Urinary bladder (tissue), 4 donors: ENCODE data around the gene ITFG1. TPM values are rescaled to one million over a fixed set of nuclear protein-coding genes. Genes with fewer than 3 reads are reported as not detected.
"Not testable (repeated sequence)": the region's sequence is repeated elsewhere in the genome, so short reads cannot be mapped to it uniquely, and the experiment has no call there.

Experiments used
- DNase-seq: peaks from one replicate; pipeline ENCODE4 v3.0.0-alpha.2; 2015; ENCODE audit errors: extremely low spot score
- H3K27ac ChIP-seq: one replicate; pipeline ENCODE4 v1.5.1; 2013; ENCODE audit warnings: low read depth, mild to moderate bottlenecking, moderate library complexity
- H3K36me3 ChIP-seq: one replicate; pipeline ENCODE4 v1.6.1; 2013; ENCODE audit warnings: mild to moderate bottlenecking, moderate library complexity; ENCODE audit not compliant: insufficient read depth
- H3K4me1 ChIP-seq: one replicate; pipeline ENCODE4 v1.6.1; 2013; ENCODE audit warnings: mild to moderate bottlenecking, moderate library complexity; ENCODE audit not compliant: insufficient read depth
- H3K4me3 ChIP-seq: one replicate; pipeline ENCODE4 v1.5.1; 2013; ENCODE audit warnings: low read depth, low read length
- whole genome bisulfite sequencing: extraction: QIAGEN DNeasy Blood & Tissue Kit; methylation state at CpG from one replicate; pipeline ENCODE4 v1.1.7; 2013; 5-methylcytosine and 5-hydroxymethylcytosine counted together
- polyA plus RNA-seq: library from polyadenylated mRNA; stranded (reverse); fragments of 200-250 nt; gene quantifications from one replicate; pipeline ENCODE4 v1.2.3, GENCODE V29; 2013
- total RNA-seq: library from RNA; depleted of rRNA; stranded (reverse); fragments of >200 nt; gene quantifications from one replicate; pipeline ENCODE4 v1.2.3, GENCODE V29; 2014
- donor health status: healthy with polysubstance abuse.
- donor health status: healthy.

Gene ITFG1
- total and polyA plus RNA-seq, 2 donors, result 44.9 to 125 TPM

DNA sequence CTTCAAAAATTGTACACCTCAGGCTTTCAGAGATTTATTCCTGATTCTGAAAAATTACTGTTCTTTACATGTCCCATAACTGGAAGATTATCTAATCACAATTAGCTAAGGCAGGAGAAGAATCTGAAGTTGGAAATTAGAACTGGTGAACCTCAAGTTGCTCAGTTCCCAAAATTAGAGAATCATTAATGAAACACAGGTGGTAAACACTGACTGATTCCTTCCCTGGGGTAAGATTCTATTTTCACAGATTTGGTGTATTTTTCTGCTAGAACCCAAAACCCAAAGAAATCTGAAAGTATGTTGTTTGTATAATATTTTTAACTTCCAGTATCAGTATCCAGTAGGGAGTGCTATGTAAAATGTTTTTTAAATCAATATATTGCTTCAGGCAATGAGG is 26.0 kb upstream of the ITFG1 start:
- H3K27ac ChIP-seq, result no peak overlapping the region
- no peak overlapping the region for H3K4me3 ChIP-seq
- no peaks in the 10 kb centered on the region for H3K4me1 ChIP-seq
- peaks cover 3% of the 10 kb centered on the region for H3K36me3 ChIP-seq
- no peak for DNase-seq

DNA sequence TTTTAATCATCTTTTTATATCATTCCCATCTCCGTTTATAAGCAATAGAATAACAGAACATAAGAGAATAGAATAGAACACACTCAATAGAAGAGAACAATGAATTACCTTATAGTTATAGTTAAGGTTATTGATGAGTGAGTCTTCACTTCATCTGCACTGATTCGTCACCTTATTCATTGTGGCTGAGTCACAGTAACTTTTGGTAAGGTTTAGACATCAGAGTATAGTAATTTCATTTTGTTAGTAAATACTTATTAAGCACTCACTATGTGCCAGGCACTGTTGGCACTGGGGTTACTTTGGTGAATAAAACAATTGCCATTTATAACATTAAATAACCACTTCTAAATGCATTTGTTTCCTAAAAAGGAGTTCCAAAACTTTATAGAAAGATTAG is 22.8 kb upstream of the ITFG1 start:
- DNase-seq, result no peak
- Histone ChIP-seq H3K4me1 (no peaks in the 10 kb centered on the region), H3K4me3 (no peak overlapping the region), H3K36me3 (no peaks in the 10 kb centered on the region), H3K27ac (no peak overlapping the region)
- 66% methylated on average over 2 of the region's 2 CpGs for WGBS

DNA sequence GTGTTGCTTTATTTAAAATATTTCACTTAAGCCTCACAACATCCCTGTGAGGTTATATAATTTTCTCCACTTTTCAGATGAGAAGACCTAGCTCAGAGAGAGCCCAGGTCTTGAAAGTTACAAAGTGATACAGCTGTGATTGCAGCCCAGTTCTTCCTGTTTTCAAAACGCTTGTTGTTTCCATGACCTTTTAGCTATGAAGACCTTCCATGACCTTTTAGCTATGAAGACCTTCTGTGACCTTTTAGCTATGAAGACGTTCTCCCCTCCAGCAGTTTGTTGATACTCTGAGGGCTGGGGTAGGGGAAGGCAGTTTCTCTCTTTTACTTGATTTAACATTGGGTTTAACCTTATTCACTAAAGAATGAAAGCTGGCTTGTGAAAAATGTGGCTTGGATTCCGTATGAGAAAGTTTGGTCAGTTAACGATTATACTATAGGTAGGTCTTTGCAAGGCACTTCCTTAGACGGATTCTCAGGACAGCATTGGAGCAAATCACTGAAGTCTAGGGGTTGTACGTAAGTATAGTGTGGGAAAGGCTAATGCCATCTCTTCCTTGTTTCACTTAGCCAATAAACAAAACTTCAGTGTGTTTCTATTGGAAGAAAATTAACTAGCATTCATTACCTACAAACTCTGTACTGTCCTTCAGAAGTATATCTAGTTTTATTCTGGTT is 21.0 kb upstream of the ITFG1 start:
- no peak overlapping the region for H3K27ac ChIP-seq
- no peak overlapping the region for H3K4me3 ChIP-seq
- H3K4me1 ChIP-seq, result no peaks in the 10 kb centered on the region
- no peak for DNase-seq
- no peaks in the 10 kb centered on the region for H3K36me3 ChIP-seq
- WGBS, result 73% methylated on average over 6 of the region's 6 CpGs

DNA sequence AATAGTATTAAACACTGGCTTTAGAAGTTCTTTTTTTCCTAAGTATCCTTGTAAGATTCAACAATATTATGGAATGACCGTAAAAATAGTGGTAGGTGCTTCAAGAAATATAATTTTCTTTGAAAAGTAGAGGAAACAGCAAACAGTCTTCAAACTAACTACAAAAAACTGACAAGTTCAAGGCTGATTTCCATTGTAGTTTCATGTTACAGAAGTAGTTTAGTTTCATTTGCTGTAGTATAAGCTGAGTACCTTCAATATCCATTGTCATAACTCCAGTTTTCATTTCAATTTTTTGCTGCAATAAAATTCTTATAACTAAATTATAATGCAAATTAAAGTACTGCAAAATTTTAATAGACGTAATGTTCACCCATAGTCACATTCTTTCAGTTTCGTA is 19.5 kb upstream of the ITFG1 start:
- no peaks in the 10 kb centered on the region for H3K36me3 ChIP-seq
- no peak for DNase-seq
- WGBS, result 97% methylated on average over 3 of the region's 3 CpGs
- H3K4me3 ChIP-seq, result no peak overlapping the region
- H3K4me1 ChIP-seq, result no peaks in the 10 kb centered on the region
- no peak overlapping the region for H3K27ac ChIP-seq

DNA sequence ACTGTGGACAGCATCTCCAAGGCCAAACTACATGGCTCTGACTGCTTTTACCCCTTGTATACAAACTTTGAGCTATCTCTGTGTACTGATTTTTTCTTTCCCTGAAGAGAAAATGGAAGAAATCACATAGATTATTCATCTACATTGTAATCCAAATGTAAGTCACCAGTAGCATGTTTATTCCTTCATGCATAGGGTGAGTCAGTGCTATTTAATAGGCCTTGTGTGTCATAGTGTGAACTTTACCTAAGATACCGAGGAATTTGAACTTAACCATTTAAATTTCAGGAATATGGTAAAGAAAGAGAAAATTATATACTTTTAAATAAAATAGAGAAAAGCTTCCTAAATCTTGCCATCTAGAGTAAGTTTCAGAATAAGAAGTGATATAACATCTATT is 16.8 kb upstream of the ITFG1 start:
- no peak overlapping the region for H3K27ac ChIP-seq
- WGBS, result 68% methylated on average over 1 of the region's 1 CpG
- no peak for DNase-seq
- H3K4me1 ChIP-seq, result no peaks in the 10 kb centered on the region
- H3K36me3 ChIP-seq, result no peaks in the 10 kb centered on the region
- no peak overlapping the region for H3K4me3 ChIP-seq

DNA sequence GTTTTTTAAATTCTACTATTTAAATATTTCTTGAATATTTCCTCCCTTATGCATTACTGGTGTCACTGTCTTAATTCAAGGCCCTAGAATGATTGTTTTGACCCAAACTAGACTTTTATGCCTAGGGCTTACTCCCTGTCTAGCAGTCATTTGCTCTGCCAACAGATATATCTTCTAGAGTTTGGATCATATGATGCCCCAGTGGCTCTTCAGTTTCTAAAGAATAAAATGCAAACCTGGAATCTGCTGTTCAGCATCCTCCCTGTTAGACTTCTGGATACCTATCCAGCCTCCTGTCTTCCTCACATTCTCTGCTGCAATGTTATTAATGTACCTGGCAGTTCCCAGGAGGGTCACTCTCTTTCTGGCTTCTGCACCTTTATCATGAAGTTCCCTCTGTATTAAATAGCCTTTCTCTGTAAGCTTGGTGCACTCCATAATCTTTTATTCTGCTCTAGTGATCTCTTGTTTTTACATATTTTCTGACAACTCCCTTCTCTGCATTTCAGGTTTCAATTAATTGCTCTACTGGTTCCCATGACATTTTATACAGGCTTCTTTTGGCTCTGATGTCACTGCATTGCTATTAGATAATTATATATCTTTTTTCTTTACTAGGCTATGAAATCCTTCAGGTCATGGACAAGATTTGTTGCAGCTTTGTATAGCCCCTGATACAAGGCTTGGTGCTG is 15.9 kb upstream of the ITFG1 start:
- Histone ChIP-seq H3K4me1 (no peaks in the 10 kb centered on the region), H3K4me3 (no peak overlapping the region), H3K27ac (no peak overlapping the region), H3K36me3 (no peaks in the 10 kb centered on the region)
- DNase-seq, result no peak

DNA sequence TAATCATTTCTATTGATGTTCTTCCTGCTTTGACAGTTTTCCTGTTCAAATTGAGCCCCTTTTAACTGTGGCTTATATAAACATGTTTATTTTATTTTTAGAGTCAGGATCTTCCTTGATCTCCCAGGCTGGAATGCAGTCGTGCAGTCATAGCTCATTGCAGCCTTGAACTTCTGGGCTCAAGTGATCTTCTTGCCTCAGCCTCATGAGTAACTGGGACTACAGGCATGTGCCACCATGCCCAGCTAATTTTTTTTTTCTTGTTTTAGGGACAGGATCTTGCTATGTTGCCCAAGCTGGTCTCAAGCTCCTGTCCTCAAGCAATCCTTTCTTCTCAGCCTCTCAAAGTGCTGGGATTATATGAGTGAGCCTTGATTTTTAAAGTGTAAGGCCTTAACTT is 14.9 kb upstream of the ITFG1 start:
- H3K4me3 ChIP-seq, result no peak overlapping the region
- no peaks in the 10 kb centered on the region for H3K4me1 ChIP-seq
- no peak overlapping the region for H3K27ac ChIP-seq
- DNase-seq, result no peak
- 15% methylated on average over 1 of the region's 1 CpG for WGBS
- H3K36me3 ChIP-seq, result no peaks in the 10 kb centered on the region

DNA sequence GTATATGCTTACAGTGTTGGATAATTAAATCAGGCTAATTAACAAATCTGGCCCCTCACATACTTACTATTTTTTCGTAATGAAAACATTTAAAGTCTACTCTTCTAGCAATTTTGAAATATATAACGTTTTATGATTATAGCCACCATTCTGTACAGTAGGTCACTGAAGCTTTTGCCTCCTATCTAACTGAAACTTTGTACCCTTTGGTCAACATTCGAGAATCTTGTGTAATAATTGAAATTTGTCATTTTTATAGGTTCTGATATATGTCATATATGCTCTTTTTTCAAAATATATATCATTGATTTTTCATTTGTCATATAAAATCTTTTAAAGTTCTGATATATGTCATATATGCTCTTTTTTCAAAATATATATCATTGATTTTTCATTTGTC is 12.9 kb upstream of the ITFG1 start:
- no peak for DNase-seq

DNA sequence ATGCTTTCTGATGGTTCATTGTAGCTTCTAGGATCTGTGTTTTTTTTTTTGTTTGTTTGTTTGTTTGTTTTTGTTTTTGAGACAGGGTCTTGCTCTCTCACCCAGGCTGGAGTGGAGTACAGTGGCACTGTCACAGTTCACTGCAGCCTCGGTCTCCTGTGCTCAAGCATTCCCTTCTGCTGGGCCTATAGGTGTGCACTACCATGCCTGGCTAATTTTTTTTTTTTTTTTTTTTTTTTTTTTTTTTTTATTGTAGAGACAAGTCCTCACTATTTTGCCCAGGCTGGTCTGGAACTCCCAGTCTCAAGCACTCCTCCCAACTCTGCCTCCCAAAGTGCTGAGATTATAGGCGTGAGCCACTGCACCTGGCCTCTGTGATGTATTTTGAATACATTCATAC is 12.1 kb upstream of the ITFG1 start:
- H3K4me3 ChIP-seq, DNase-seq, H3K27ac ChIP-seq, H3K4me1 ChIP-seq, H3K36me3 ChIP-seq: not testable (repeated sequence)
- WGBS, result 97% methylated on average over 2 of the region's 2 CpGs

More for the DNA sequence above, 12.9 kb upstream of the ITFG1 start:
- Histone ChIP-seq H3K36me3 (no peaks in the 10 kb centered on the region), H3K27ac (no peak overlapping the region), H3K4me1 (no peaks in the 10 kb centered on the region), H3K4me3 (no peak overlapping the region)
- WGBS, result 93% methylated on average over 3 of the region's 3 CpGs

DNA sequence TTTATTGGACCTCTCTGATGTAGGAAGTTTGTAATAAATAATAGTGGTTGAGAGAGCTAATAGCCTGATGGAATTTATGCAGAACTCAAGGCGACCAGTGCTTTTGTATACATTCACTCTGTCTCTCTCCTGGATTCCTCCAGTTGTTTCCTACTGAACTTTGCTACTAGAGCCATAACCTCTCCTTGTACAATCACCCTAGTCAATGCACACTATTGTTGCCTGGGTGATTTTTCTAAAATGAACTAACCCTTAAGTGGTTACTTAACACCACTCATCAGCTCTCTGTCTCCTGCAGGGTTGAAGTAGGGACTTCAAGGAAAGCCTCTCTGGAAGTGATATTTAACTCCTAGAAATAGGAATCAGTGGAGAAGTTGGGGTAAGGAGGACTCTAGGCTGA is 9.9 kb upstream of the ITFG1 start:
- DNase-seq, result no peak
- Histone ChIP-seq H3K36me3 (no peaks in the 10 kb centered on the region), H3K27ac (no peak overlapping the region), H3K4me1 (no peaks in the 10 kb centered on the region), H3K4me3 (no peak overlapping the region)
- WGBS, result 96% methylated on average over 1 of the region's 1 CpG

DNA sequence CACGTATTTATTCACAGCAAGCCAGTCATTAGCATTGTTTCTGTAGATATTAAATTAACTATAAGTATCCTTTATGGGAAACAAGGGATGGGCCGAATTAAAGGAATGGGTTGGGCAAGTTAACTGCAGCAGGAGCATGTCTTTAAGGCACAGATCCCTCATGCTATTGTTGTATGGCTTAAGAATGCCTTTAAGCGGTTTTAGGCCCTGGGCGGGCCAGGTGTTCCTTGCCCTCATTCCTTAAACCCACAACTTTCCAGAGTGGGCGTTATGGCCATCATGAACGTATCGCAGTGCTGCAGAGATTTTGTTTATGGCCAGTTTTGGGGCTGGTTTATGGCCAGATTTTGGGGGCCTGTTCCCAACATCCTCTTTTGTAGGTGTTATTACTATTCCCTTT is 9.3 kb upstream of the ITFG1 start:
- DNase-seq, result no peak
- no peak overlapping the region for H3K4me3 ChIP-seq
- 98% methylated on average over 7 of the region's 7 CpGs for WGBS
- H3K27ac ChIP-seq, result no peak overlapping the region
- H3K4me1 ChIP-seq, result no peaks in the 10 kb centered on the region
- H3K36me3 ChIP-seq, result no peaks in the 10 kb centered on the region

DNA sequence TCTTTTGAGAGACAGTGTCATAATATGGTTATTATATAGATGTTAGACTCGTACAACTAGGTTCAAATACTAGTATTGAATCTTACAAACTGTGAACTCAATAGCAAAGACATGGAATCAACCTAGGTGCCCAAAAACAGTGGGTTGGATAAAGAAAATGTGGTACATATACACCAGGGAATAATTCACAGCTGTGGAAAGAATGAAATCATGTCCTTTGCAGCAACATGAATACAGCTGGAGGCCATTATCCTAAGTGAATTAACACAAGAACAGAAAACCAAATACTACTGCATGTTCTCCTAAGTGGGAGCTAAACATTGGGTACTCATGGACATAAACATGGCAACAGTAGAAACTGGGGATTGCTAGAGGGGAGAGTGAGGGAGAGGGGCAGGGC is 8.4 kb upstream of the ITFG1 start:
- Histone ChIP-seq H3K27ac (no peak overlapping the region), H3K4me3 (no peak overlapping the region), H3K4me1 (no peaks in the 10 kb centered on the region), H3K36me3 (no peaks in the 10 kb centered on the region)
- WGBS, result 96% methylated on average over 1 of the region's 1 CpG
- no peak for DNase-seq

DNA sequence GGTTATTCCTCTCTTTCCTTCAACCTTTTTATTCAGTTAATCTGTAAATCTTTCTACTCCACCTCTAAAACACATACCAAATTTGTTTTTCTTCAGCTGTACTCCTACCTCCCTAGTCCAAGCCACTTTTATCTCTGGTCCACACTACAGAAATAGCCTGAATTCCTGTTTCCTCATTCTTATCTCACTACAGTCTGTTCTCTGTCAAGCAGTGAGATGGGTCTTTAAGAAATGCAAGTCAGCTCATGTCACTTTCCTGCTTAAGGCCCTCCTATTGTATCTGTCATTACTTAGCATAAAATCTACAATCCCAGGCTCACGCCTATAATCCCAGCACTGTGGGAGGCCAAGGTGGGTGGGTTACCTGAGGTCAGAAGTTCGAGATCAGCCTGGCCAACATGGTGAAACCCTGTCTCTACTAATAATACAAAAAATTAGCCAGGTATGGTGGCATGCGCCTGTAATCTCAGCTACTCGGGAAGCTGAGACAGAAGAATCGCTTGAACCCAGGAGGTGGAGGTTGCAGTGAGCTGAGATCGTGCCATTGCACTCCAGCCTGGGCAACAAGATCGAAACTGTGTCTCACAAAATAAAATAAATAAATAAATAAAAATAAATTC is 7.3 kb upstream of the ITFG1 start:
- H3K4me1 ChIP-seq, H3K27ac ChIP-seq, H3K4me3 ChIP-seq, DNase-seq, H3K36me3 ChIP-seq: not testable (repeated sequence)
- WGBS, result 91% methylated on average over 7 of the region's 7 CpGs

DNA sequence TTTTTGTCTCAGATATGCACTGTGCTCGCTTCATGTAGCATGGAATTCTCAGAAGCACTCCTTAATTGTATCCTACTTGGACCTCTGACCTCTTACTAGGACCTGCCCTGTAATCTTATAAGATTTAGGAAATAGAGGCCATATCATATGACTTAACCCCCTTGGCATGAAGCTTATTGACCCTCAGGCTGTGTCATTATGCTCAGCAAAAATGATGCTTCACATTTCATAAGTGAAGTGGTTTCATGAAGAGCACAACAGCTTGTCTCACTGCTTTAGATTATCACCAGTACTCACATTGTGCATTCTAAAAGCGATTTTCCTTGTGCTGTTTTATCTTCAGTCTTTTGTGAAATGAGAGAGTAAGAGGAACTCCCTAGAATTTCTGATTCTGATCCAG is 6.6 kb upstream of the ITFG1 start:
- Histone ChIP-seq H3K27ac (no peak overlapping the region), H3K4me1 (no peaks in the 10 kb centered on the region), H3K4me3 (no peak overlapping the region), H3K36me3 (no peaks in the 10 kb centered on the region)
- 88% methylated on average over 2 of the region's 2 CpGs for WGBS
- no peak for DNase-seq
